Loucy (cell line): ENCODE measurements around the gene KNCN.

Source experiments
- H2AFZ ChIP-seq: fragments of 200-600 bp; sonication (generic); 2 replicates; pipeline ENCODE4 v1.6.0; 2016; ENCODE audit warnings: antibody characterized with exemption, mild to moderate bottlenecking, low read length, moderate library complexity
- H3F3A ChIP-seq: fragments of 200-600 bp; 2 replicates; pipeline ENCODE4 v1.6.0; 2016; ENCODE audit warnings: antibody characterized with exemption, low read depth, mild to moderate bottlenecking
- H3K27me3 ChIP-seq: fragments of 200-600 bp; sonication (generic); 2 replicates; pipeline ENCODE4 v1.6.1; 2014; ENCODE audit warnings: low read length, mild to moderate bottlenecking; ENCODE audit not compliant: insufficient read depth, poor library complexity, severe bottlenecking
- H3K36me3 ChIP-seq: fragments of 200-600 bp; sonication (generic); 2 replicates; pipeline ENCODE4 v1.6.1; 2016; ENCODE audit warnings: low read length; ENCODE audit not compliant: insufficient read depth
- H3K4me1 ChIP-seq: fragments of 200-600 bp; sonication (generic); 2 replicates; pipeline ENCODE4 v1.5.1; 2014; ENCODE audit warnings: low read length, mild to moderate bottlenecking; ENCODE audit not compliant: insufficient read depth, poor library complexity, severe bottlenecking
- H3K4me2 ChIP-seq: fragments of 200-600 bp; sonication (generic); 2 replicates; pipeline ENCODE4 v1.6.0; 2014; ENCODE audit warnings: antibody characterized with exemption, low read length, low read depth, mild to moderate bottlenecking; ENCODE audit not compliant: poor library complexity, severe bottlenecking
- H3K4me3 ChIP-seq: fragments of 200-600 bp; sonication (generic); 2 replicates; pipeline ENCODE4 v1.5.1; 2014; ENCODE audit warnings: low read length, mild to moderate bottlenecking, mixed read lengths; ENCODE audit not compliant: poor library complexity, severe bottlenecking
- H3K79me2 ChIP-seq: fragments of 200-600 bp; sonication (generic); 2 replicates; pipeline ENCODE4 v1.6.1; 2014; ENCODE audit warnings: low read length; ENCODE audit not compliant: insufficient read depth
- H3K9ac ChIP-seq: fragments of 200-600 bp; sonication (generic); 2 replicates; pipeline ENCODE4 v1.6.0; 2014; ENCODE audit warnings: mild to moderate bottlenecking, low read depth, low read length, moderate library complexity; ENCODE audit not compliant: poor library complexity, severe bottlenecking
- H3K9me2 ChIP-seq: fragments of 200-600 bp; sonication (generic); replicated peaks from 2 replicates; pipeline ENCODE4 v1.6.1; 2016; ENCODE audit warnings: low read depth, low read length, mixed read lengths
- H3K9me3 ChIP-seq: fragments of 200-600 bp; sonication (generic); 2 replicates; pipeline ENCODE4 v1.6.1; 2014; ENCODE audit warnings: mild to moderate bottlenecking, antibody characterized with exemption, low read length, low read depth; ENCODE audit not compliant: insufficient read depth
- H4K20me1 ChIP-seq: fragments of 200-600 bp; sonication (generic); 2 replicates; pipeline ENCODE4 v1.6.0; 2014; ENCODE audit warnings: antibody characterized with exemption, low read length, mild to moderate bottlenecking; ENCODE audit not compliant: insufficient read depth, poor library complexity, severe bottlenecking
- CTCF ChIP-seq: fragments of 200-600 bp; sonication (generic); conservative IDR thresholded peaks from 2 replicates; pipeline ENCODE4 v1.5.1; 2014; ENCODE audit warnings: mild to moderate bottlenecking, antibody characterized with exemption, low read length
- EZH2phosphoT487 ChIP-seq: fragments of 200-600 bp; IDR thresholded peaks from 2 replicates; pipeline ENCODE4 v1.6.1; 2018; ENCODE audit warnings: antibody characterized with exemption, mild to moderate bottlenecking, moderate library complexity, borderline replicate concordance

The KNCN gene

GRCh38 chr1:46576596-46576995, 25.1 kb upstream of the KNCN start:
- H3K9me2 ChIP-seq: no peaks in the 10 kb centered on the region
- TF ChIP-seq EZH2phosphoT487: no peak
- H3F3A ChIP-seq: no peaks in the 10 kb centered on the region
- no peaks in the 10 kb centered on the region for H4K20me1 ChIP-seq
- no peaks in the 10 kb centered on the region for H3K9me3 ChIP-seq
- no peak overlapping the region for H3K4me3 ChIP-seq
- peaks cover 36% of the 10 kb centered on the region; the same call in 1 of the 2 replicates for H3K36me3 ChIP-seq
- H3K9ac ChIP-seq: no peak overlapping the region
- H2AFZ ChIP-seq: no peak overlapping the region
- H3K4me1 ChIP-seq: no peaks in the 10 kb centered on the region
- H3K4me2 ChIP-seq: no peak overlapping the region
- H3K27me3 ChIP-seq: no peaks in the 10 kb centered on the region
- no peaks in the 10 kb centered on the region for H3K79me2 ChIP-seq

GRCh38 chr1:46575778-46576177, 24.3 kb upstream of the KNCN start:
- no peak overlapping the region for H2AFZ ChIP-seq
- no peaks in the 10 kb centered on the region for H3K9me3 ChIP-seq
- no peaks in the 10 kb centered on the region for H3K9me2 ChIP-seq
- no peak for TF ChIP-seq EZH2phosphoT487
- no peak for TF ChIP-seq CTCF
- no peak overlapping the region for H3K9ac ChIP-seq
- H3K36me3 ChIP-seq: peaks cover 36% of the 10 kb centered on the region; the same call in 1 of the 2 replicates
- no peaks in the 10 kb centered on the region for H4K20me1 ChIP-seq
- no peaks in the 10 kb centered on the region for H3K27me3 ChIP-seq
- no peaks in the 10 kb centered on the region for H3F3A ChIP-seq
- no peaks in the 10 kb centered on the region for H3K79me2 ChIP-seq
- no peaks in the 10 kb centered on the region for H3K4me1 ChIP-seq
- no peak overlapping the region for H3K4me2 ChIP-seq
- H3K4me3 ChIP-seq: no peak overlapping the region

- no peaks in the 10 kb centered on the region for H3K9me2 ChIP-seq
- no peak overlapping the region for H3K4me2 ChIP-seq
- H3K27me3 ChIP-seq: no peaks in the 10 kb centered on the region
- no peaks in the 10 kb centered on the region for H3K9me3 ChIP-seq
- no peaks in the 10 kb centered on the region for H4K20me1 ChIP-seq
- peaks cover 35% of the 10 kb centered on the region; the same call in 1 of the 2 replicates for H3K36me3 ChIP-seq
- H3K4me3 ChIP-seq: no peak overlapping the region
- H3K4me1 ChIP-seq: no peaks in the 10 kb centered on the region
- no peaks in the 10 kb centered on the region for H3F3A ChIP-seq
- H2AFZ ChIP-seq: no peak overlapping the region
- H3K9ac ChIP-seq: no peak overlapping the region
- no peaks in the 10 kb centered on the region for H3K79me2 ChIP-seq
- no peak for TF ChIP-seq EZH2phosphoT487
- no peak for TF ChIP-seq CTCF
Observed at GRCh38 chr1:46575300-46575699, 23.9 kb upstream of the KNCN start.

GRCh38 chr1:46571691-46572225, 20.3 kb upstream of the KNCN start:
- TF ChIP-seq EZH2phosphoT487: no peak
- no peak for TF ChIP-seq CTCF
- H3K4me2 ChIP-seq: no peak overlapping the region
- no peaks in the 10 kb centered on the region for H3K4me1 ChIP-seq
- H3F3A ChIP-seq: no peaks in the 10 kb centered on the region
- H2AFZ ChIP-seq: no peak overlapping the region
- peaks cover 17% of the 10 kb centered on the region; the same call in 1 of the 2 replicates for H3K36me3 ChIP-seq
- H3K4me3 ChIP-seq: no peak overlapping the region
- no peaks in the 10 kb centered on the region for H3K27me3 ChIP-seq
- H3K79me2 ChIP-seq: no peaks in the 10 kb centered on the region
- no peaks in the 10 kb centered on the region for H3K9me2 ChIP-seq
- H3K9ac ChIP-seq: no peak overlapping the region
- no peaks in the 10 kb centered on the region for H3K9me3 ChIP-seq
- no peaks in the 10 kb centered on the region for H4K20me1 ChIP-seq
